Right lung (tissue), 5 donors: ENCODE measurements around the gene KAT7. TPM values are rescaled to one million over a fixed set of nuclear protein-coding genes. Genes with fewer than 3 reads are reported as not detected.
"Not testable (repeated sequence)": the region's sequence is repeated elsewhere in the genome, so short reads cannot be mapped to it uniquely, and the experiment has no call there.

Experiments used
- DNase-seq, 2 donors: peaks; one replicate each; pipeline ENCODE4 v3.0.0-alpha.2; 2013
- polyA plus RNA-seq, 5 donors: library from polyadenylated mRNA; unstranded; fragments of 120-200 nt; gene quantifications; one replicate each; pipeline versions ENCODE4 v1.2.1 to v1.2.3, GENCODE V29; 2013; ENCODE audit warnings: inconsistent platforms in 1 of 5, low replicate concordance in 1 of 5; ENCODE audit not compliant: insufficient read length in 5 of 5, insufficient read depth in 1 of 5

The KAT7 gene
- polyA plus RNA-seq, 5 donors: 39.5 to 53.5 (median 51.3) TPM

DNA sequence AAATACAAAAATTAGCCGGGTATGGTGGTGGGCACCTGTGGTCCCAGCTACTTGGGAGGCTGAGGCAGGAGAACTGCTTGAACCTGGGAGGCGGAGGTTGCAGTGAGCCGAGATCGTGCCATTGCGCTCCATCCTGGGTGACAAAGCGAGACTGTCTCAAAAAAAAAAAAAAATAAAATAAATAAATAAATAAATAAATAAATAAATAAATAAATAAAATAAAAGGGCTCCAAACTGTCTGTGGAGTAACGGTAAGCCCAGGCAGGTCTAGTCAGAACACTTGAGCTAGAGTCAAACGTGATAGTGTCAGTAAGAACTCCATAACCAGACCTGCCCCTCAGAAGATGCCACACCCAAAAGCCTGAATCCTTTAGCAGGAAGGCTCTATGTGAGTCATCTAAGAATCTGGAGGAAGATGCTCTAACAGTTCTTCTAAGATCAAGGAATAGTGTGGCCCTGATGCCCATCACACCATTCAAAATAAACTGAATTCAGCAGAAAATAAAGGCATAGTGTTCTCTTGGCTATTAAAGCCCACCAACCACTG, 29.9 kb upstream of the KAT7 start:
- DNase-seq: not testable (repeated sequence)

DNA sequence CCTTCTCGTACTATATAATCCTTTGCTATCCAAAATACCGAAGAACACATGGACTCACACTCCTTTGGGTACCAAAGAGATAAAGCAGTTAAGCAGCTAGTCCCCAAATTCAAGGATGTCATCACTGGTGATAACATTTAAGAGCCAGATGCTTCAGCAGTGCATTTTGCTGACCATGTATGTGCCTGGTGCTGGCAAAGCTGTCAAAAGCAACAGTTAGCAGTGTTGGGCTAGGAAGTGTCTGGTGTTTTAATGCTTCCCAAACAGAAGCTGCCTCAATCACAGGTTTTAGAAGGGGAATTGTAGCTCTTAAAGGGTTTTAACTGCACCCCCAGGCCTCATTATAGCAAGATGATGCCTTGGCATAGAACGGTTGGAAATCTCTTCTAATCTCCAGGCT, 29.3 kb upstream of the KAT7 start:
- DNase-seq: no peak

DNA sequence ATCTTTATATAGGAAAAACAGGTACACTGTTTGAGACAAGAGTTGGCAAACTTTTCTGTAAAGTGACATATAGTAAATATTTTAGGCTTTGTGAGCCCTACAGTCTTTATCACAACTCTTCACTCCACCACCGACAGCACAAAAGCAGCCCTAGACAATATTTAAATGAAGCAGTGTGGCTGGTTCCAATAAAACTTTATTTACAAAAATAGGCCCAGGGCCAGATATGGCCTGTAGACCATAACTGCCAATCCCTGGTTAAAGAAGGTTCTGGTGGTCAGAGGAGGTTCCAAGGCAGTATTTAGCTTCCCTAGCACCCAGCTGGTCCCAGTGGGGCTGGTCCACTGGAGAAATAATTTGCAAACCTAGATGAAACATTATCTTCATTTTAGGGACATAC, 28.2 kb upstream of the KAT7 start:
- no peak for DNase-seq

DNA sequence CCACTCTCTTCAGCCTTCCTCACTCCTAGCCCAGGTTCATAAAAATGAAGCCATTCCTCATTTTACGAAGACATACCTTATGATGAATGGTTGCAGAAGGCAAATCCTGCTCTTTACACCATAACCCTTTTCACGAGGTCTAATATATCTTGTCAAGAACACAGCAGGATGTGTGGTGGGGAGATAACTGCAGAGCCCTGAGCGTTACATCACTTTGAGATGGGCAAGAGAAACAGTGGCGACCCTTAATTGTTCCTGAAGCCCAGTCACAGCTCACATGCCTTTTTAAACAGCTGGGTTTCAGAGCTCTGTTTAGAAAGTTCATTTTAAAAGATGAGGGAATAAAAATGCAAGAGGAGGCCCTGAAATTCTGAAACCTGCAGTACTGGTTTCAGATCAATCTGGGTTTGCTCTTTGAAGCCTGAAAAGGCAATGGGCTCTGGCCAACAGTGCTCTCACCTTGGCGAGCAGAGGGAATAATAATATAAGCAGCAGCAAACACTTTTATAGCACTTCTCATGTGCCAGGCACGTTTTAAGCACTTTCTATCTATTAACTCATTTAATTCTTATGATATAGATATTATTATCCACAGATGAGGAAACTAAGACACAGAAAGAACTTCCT, 27.4 kb upstream of the KAT7 start:
- no peak for DNase-seq

DNA sequence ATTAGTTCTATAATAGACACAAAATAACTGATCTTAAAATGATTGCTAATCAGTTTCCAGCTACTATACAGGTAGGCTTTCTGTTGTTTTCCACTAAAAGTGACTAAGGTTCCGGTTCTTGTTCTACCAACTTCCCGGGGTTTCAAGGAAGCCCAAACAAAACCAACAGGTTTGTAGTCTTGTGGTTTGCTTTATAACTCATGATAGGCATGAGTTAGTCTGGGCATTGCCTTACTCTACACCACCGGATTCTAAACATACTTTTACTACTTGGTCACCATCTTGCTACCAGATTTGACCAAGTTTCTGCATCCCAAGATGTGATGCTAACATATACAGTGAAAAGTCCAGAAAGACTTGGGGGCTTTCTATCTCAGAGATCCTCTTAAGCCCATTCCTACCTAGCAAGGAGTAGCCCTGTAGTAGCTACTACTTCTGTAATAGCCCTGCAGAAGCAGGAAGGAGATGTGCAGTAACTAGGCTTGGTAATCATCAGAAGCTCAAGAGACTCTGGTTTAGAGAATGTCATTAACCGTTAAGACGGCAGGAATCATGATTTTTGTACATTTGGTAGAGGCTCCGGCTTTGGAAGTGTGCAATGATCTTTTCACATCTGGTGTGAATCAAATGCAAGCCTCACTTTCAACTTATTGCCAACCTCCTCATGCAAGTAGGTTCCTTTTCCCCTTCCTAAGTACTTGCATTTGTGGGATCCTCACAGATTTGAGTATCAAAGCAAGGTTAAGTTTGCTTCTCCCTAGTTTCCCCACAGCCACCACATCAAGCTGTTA, 26.1 kb upstream of the KAT7 start:
- no peak for DNase-seq

DNA sequence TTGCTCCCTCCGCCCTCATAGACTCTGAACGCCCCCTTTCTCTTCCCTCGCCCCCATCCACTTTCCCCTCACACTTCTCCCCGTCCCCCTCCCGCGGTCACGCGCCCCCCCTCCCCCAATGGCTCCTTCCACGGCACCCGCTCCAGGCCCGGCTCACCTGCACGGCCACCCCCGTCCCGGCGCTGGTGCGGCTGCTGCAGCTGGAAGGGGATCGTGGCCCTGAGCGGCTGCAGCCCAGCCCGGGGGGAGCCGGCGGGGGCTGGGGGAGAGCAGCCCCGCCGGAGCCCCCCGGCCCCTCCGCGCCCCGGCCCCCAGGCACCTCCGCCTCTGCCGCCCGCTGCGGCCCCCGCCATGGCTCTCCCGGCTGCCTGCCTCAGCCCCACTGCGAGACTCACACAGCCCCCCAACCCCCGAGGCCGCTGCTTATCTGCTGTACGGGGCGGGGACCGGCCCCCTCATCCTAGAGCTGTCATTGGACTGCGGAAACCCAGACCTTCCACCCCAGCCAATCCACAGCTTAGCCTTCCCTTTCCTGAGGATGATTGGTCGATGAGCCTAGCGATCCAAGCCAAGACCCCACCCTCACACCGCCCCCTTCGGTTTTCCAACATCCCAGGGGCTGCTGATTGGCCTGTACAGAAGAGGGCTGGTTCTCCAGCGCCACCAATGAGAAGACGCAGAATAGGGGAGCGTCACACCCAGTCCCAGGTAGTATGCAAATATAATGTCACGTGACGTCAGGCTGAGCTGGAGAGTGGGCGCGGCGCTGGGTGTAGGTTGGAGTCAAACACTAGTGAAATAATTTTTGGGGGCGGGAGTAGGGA, 24.5 kb upstream of the KAT7 start, which contains the start of gene FAM117A:
TSS of gene FAM117A (minus strand) at position 397 of the 824 bp plus-strand sequence. CDS start at position 353, 44 bp downstream.
- peak; percentile 95 to 97 for DNase-seq

DNA sequence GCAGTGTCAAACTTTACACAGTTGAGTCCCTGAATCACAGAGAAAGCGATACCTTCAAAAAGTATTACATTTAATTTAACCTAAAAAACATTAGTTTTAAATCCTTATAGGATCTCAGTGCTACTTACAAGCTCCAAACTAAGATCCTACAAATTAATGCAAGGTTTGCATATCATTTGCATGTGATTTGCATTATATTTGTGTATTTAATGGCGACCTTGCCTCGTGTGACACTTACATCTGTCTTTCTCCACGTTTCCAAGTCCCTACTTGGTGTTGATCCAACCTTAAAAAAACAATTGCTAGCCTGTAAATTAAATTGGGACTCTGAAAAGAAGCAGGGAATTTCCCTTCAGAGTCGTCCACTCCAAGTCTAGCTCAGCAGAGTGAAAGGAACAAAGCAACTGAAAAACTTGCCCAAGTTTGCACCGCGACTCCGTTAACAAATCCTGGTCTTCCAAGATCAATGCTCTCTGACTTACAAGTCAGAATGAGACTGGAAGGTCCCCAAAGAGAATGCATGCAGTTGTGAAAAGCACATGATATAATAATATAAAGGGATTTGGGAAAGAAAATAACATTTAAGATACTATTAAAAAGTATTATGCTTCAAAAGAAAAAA, 23.8 kb upstream of the KAT7 start:
- no peak for DNase-seq

DNA sequence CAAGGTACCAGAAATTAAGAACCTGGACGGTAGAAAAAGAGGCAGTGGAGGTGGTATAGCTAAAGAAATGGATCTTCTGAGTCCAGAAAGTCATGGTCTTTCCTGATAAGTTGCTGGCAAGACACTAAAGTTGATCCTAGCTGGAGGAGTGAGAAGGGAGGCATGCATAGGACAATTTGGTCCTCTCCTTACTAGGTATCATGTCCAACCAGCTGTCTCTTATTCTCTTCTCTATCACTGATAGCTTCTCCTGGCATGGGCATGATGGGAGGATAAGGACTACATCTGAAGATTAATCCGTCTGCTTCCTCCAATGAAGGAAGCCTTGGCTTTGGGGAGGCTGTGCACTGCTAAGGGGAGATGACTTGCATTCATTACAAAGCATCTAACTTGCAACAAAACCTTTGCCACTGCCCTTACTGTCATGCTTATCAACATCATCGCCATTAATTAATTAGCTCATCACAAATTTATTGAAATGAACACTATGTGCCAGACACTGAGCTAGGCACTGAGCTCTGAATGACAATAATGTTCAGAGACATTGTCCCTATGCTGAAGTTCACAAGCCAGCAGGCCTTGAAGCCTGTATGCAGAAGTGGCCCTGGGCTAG, 21.5 kb upstream of the KAT7 start:
- DNase-seq: no peak

DNA sequence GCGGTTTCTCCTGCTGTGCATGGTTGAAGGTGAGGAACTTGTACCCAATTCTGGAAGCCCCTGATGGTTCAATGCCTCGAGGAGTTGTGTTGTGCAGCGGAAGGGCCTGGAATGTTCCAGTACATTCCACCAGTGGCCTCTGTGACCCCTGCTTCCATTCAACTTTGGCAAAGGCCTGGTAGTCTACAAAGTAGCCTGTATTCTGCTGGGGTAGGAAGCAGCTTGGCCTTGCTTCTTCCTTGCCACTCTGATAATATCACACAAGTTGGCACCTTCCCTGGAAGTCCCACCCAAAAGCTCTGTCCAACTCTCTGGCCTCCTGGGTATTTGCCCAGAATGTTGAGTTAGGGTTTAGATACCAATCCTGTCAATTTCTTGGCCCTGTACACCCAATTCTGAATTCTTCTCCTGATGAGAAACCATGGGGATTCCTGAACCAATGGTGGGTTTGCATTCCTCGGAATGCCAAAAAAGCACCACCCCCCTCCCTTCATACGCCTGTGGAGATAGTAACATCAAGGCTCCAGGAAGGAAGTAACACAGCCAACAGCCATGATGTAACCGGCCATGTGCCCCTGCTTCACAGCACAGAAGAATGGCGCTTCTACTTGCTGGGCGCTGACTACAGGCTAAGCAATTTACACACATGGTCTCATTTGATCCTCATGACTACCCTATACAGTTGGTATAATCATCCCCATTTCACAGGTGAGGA, 12.8 kb upstream of the KAT7 start:
- DNase-seq: no peak

DNA sequence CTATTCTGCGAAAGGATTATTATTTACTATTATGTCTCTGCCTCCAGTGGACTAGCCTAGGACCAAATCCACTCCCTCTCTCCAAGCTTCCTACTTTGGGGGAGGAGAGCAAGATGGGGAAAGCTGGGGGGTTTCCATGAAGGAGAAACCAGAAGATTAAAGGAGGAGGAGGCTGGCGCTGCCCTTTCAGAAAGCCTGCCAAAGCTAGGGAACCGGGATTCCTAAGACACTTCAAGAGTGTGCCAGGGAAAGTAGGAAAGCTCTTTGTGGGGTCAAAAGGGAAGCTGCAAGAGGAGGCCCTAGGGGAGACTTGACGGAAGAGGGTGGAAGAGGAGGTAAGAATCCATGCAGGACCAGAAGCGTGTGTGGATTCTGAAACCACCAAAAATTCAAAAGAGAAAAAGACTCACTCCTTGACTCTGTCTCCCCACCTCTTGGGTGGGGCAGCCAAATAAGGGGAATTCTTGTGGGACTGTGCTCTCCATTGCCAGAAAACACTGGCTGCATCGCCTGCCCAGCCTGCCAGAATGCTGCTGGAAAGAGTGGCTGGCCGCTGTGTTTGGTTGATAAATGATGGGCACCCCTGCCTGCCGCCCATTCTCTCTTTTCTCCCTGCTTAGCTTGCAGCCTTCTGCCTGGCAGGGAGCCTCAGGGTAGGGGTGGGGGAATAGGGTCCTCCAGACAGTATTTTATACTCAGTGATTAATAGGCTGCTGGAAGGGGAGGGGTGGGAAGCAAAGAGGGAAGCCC, 11.8 kb upstream of the KAT7 start:
- DNase-seq: no peak

DNA sequence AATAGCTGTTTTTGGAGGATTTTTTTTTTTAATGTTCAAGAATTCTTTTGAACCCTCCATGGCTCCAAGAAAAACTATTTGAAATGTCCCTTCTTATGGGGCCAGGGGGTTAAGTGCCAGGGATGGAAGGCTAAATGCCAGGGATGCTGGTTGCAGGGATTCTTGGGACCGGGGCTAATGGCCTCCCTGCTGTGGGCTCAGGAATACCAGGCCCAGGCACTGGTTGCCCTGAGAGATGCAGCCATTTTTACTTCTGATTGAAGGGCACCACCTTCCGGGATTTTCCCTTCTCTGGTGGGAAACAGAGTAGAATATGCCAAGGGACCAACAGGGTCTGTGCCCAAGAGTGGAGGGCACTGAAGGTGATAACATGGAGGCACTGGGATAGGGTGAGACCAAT, 10.9 kb upstream of the KAT7 start:
- DNase-seq: no peak

DNA sequence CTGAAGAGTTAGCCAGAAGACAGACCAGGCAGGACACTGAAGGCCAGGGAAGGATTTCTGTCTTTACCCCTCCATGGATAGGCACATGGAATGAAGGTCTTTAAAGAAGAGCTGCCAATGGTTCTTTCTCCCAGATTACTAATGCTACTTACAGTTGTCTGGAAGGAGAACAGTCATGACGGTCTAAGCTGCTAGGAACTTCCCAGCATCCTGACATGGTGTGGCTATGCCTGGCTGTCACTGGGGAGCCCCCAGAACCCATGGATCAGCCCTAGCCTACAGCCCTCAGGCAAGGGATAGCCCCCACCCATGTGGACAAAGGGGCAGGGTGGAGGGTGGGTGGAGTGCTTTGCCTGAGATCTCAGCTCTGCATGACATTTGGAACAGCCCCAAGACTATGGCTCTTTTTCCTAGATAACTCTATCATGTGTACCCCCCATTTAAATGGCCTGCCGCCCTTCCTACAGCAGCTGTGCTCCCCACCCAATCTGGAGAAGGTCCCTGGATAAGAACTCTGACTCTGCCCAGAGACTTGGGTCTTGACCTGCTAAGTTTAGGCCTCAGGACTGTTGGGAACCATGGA, 9.2 kb upstream of the KAT7 start:
- no peak for DNase-seq

DNA sequence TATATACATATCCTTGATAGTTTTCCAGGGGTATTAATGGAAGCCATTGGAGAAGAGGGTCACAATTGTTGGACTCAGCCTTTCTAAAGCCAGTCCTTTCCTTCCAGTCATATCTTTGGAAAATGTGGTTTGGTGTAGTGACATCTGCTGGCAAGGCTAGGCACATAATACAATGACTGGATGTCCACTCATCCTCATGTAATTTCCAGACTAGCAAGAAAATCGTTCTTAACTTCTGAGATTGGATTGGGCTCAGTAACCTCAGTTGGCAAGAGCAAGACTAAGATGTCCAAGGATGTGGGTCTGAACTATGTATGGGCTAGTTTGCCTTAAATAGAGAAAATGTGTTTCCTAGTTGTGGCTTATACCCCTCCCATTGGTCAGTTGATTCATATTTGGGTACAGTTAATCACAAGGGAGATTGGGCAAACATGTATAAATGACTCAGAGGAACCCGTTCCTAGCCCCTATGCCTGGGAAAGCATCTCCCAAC, 8.7 kb upstream of the KAT7 start:
- DNase-seq: no peak

DNA sequence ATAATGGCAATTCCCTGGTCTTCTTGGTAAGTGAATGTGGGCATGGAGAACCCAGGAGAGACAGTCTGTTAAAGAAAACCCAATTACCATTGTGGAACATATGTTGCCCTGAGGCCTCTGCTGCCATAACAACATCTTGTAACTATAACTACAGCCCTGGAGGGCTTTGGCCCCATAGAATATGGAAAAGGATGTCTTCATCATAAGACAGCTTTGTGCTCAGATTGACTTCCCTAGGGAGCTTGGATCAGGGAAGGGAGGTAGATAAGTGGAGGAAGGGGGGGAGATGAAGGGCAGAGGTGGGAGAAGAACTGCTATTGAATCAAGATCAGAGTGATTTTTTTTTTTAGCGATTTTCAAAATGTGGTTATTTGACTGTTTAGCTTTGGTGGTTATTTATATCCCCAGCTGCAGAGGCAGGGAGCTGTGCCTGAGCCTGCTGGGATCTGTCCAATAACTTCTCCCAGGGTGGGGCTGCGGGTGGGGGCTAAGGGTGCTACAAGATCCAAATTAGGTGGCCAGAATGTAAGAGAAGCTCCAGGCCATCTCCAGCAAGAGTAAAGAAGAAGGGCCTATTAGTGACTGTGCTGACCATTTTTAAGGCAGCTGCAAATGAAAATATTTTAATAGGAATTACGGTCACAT, 5.3 kb upstream of the KAT7 start:
- DNase-seq: no peak

DNA sequence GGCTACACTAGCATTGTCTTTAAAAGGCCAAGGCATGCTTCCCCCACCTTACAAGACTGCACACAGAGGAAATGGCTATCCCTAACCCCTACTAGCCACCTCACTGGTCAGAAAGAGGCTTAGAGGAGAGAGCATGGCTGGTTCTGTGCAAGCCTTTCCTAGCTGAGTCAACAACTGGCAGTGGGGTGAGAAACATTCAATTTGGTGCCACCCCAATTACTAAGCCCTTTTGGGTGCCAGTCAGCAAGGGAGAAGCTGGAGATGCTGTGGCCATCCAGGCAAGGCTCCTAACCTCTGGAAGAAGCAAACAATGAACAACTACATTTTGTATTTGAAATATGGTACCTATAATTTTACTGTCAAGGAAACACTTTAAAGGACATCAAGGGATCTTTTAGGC, 4.7 kb upstream of the KAT7 start:
- no peak for DNase-seq

DNA sequence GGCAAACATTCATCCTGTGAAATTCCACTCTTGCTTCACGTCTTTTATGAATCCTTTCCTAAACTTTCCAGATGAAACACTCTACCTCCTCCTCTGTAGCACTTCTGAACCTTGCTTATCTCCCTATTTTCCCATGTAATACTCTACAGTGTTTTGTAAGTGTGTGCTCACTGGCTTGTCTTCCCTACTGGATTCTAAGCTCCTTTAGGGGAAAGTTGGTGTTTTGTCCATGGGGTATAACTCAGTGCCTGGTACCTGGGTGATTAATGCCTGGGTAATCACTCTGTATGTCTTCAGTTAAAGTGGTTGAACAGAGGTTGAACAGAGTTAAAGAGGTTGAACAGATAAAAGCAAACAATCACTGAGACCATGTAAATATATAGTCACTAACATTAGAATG, 3.8 kb upstream of the KAT7 start:
- no peak for DNase-seq

DNA sequence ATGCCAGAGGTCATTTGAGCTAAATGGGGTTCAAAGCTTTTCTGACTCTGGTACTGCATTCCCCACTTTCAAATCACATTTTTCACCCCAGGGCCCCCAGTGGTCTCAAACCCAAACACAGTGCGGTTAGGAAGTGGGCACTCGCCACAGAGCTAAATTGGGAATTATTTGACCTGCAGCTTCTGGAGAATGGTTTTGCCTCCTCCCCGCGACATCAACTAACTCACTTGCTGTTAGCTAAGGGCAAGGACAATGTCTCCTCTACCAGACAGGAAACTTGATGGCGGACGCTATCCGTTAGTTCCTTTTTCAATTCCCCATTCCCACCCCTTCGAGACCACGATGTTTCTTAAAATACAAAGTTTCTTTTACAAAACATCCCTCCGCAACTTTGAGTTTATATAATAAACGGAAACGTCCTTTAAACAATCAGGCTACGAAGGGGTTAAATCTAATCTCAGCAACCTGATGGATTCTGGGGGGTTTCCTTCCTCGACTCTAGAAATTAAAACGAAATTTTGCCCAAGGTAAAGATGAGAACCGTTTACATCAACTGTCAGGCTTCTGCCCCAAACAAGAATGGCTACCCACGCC, 500 bp upstream of the KAT7 start:
- DNase-seq: no peak

DNA sequence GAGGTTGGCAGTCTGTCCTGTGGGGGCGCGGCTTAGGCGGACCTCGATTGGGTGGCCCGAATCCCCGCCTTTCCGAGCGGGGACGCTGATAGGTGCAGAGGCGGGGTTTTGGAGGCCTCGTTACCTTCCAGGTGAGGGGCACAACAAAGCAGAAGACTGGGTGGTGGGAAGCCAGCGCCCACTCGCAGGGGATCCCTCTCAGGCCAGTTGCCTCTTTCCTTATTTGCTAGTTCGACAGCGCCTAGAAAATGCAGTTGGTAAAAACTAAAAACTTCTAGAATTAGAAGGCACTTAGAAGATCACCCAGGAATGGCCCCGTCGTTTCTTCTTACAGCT, 730 bp downstream of the KAT7 start:
- DNase-seq: no peak

DNA sequence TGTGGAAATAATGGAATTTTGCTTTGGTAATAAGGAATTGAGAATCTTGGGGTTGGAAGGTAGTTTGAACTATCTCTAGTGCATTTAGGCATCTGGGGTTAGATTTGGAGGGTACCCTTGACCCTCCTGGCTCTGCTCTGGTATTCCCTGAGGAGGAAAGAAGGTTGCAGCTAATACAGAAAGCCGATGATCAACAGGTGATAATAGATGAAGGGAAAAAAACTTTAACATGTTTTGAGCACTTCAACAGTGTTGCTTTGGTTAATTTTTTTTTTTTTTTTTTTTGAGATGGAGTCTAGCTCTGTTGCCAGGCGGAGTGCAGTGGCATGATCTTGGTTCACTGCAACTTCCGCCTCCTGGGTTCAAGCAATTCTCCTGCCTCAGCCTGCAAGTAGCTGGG, 4.8 kb downstream of the KAT7 start:
- DNase-seq: no peak
